ENCODE results near the gene RBM38. TPM values are rescaled to one million over a fixed set of nuclear protein-coding genes. Genes with fewer than 3 reads are reported as not detected.

RBM38 gene
- total and polyA plus RNA-seq, 3 donors from 2014 or later, result 69.6 to 114 (median 108) TPM

DNA sequence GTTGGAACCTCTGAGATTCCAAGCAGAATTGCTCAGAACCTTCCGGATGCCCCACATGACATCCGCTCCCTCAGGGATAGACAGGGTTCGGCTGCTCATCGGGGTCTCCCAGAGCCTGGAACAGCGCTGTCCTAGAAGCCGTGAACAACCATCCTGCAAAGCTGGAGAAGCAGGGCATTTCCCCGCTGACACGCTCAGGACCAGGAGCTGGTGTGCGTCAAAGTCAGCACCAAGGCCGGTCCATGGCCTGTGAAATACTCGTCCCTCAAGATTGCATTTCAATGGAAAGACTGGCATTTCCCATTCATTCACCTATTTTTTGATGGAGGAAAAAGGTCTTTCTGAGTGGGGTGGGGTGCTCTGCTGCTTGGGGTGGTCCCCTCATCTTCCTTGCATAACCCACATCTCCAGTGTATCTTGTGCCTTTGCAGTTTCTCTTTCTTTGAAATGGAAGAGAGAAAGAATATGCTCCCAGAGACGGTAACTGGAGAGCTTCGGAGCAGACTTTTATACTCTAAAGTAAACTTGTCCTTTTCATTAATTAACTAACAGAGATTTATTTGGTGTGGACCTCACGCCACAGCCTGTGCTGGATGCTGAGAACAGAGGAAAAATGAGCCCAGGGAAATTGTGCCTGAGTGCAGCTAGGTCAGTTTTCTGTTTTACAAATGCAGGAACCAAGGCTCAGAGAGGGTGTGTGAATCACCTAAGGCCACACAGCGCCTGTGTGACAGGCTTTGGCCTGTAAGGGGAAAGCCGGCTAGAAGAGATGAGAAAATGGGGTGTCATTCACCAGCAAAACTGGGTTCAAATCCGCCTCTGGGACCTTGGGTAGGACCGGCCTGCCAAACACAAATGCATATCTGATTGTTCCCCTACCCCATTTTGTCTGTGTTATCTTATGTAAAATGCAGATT lies 52.4 kb downstream of the RBM38 start:
- H3K36me3 ChIP-seq (ENCODE audit: low read depth, missing control alignments), result no peaks in the 10 kb centered on the region
- intact Hi-C loops (cut with DNase I; ENCODE audit: low total_unique reads), result loop anchor here (10.0 kb wide), 1 partner anchor 49 kb away; the partner anchor contains the start of gene RBM38
- H3K27ac ChIP-seq, result no peak overlapping the region
- peaks cover 21% of the 10 kb centered on the region for H3K4me1 ChIP-seq
- H3K27me3 ChIP-seq, result no peaks in the 10 kb centered on the region
- 84 to 86% methylated on average over 12 to 18 of the region's 18 CpGs for WGBS, 2 donors
- TF ChIP-seq CTCF (IDR thresholded peaks at IDR 0.05) (no peak), POLR2A (IDR thresholded peaks at IDR 0.05) (no peak)
- no peak for DNase-seq
- H3K4me3 ChIP-seq, result no peak overlapping the region
- no peaks in the 10 kb centered on the region for H3K9me3 ChIP-seq

DNA sequence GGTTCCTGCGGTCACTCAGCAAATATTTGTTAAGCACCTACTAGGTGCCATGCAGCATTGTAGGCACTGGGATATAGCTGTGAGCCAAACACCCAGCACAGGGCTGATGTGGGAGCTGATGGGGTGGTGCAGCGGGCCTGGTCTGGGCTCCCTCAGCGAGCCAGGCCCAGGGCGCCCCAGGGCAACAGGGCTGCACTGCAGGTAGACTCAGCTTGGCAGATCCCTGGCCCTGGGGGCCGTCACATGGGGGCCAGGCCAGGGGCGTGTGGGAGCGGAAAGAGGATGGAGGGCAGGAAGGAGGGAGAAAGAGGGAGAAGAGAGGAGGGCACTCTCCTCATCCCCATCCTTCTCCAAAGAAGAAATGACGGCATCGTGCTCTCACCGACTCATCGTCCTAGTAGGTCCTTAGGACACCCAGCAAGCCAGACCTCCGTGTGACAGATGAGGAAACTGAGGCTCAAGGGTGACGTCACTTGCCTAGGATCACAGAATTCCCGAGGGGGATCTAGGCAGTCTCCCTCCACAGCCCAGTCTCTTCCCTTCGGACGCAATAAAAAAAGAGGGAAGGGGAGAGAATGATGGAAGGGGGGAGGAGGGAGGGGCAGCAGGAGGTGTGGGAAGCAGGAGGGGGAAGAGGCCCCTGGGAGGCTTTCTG lies 53.3 kb downstream of the RBM38 start:
- H3K4me1 ChIP-seq, result peaks cover 18% of the 10 kb centered on the region
- H3K4me3 ChIP-seq, result no peak overlapping the region
- WGBS, 2 donors, result 73 to 79% methylated on average over 16 of the region's 16 CpGs
- intact Hi-C loops (cut with DNase I; ENCODE audit: low total_unique reads), result loop anchor here (10.0 kb wide), 1 partner anchor 50 kb away; the partner anchor contains the start of gene RBM38
- H3K9me3 ChIP-seq, result no peaks in the 10 kb centered on the region
- no peak for DNase-seq
- TF ChIP-seq CTCF (IDR thresholded peaks at IDR 0.05) (no peak), POLR2A (IDR thresholded peaks at IDR 0.05) (no peak)
- H3K27me3 ChIP-seq, result no peaks in the 10 kb centered on the region
- H3K27ac ChIP-seq, result no peak overlapping the region
- no peaks in the 10 kb centered on the region for H3K36me3 ChIP-seq (ENCODE audit: low read depth, missing control alignments)

GRCh38 chr20:57445298-57445697 lies 54.1 kb downstream of the RBM38 start:
- WGBS, 2 donors, result 48 to 60% methylated on average over 6 to 10 of the region's 10 CpGs
- peaks cover 15% of the 10 kb centered on the region for H3K4me1 ChIP-seq
- H3K4me3 ChIP-seq, result no peak overlapping the region
- H3K27ac ChIP-seq, result no peak overlapping the region
- H3K9me3 ChIP-seq, result no peaks in the 10 kb centered on the region
- TF ChIP-seq CTCF (IDR thresholded peaks at IDR 0.05) (no peak), POLR2A (IDR thresholded peaks at IDR 0.05) (no peak)
- no peaks in the 10 kb centered on the region for H3K27me3 ChIP-seq
- H3K36me3 ChIP-seq (ENCODE audit: low read depth, missing control alignments), result no peaks in the 10 kb centered on the region
- intact Hi-C loops (cut with DNase I; ENCODE audit: low total_unique reads), result loop anchor here (10.0 kb wide), 1 partner anchor 50 kb away; the partner anchor contains the start of gene RBM38
- DNase-seq, result no peak

GRCh38 chr20:57445774-57446173 lies 54.6 kb downstream of the RBM38 start:
- peaks cover 10% of the 10 kb centered on the region for H3K4me1 ChIP-seq
- DNase-seq, result no peak
- no peak overlapping the region for H3K27ac ChIP-seq
- H3K4me3 ChIP-seq, result no peak overlapping the region
- intact Hi-C loops (cut with DNase I; ENCODE audit: low total_unique reads), result loop anchor here (10.0 kb wide), 1 partner anchor 51 kb away; the partner anchor contains the start of gene RBM38
- no peaks in the 10 kb centered on the region for H3K27me3 ChIP-seq
- H3K36me3 ChIP-seq (ENCODE audit: low read depth, missing control alignments), result no peaks in the 10 kb centered on the region
- no peak for TF ChIP-seq CTCF (IDR thresholded peaks at IDR 0.05)
- TF ChIP-seq POLR2A (IDR thresholded peaks at IDR 0.05), result no peak
- WGBS, 2 donors, result 77 to 83% methylated on average over 3 of the region's 3 CpGs
- H3K9me3 ChIP-seq, result no peaks in the 10 kb centered on the region

Data from testis (tissue), 3 donors.